Measurements from ENCODE around the gene DPH7.

DNA sequence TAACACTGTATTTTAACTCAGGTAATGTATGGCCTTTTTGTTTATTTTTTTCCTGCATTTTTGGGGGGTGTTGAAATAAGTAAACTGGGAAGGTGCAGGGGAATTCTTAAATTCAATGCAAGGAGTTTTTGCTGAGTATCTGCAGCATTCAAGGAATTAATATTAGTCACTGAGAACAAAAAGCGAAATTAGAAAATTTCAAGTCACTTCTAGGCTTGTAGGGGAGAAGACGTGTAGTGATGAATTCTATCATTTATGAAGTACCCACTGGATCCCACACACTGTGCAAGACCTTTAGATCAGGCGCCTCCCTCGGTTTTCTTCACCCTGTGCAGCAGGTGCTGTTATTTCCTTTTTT, 41.3 kb upstream of the DPH7 start:
- TF ChIP-seq EZH2 (IDR thresholded peaks at IDR 0.05; ENCODE audit: borderline replicate concordance, insufficient read depth, low read length, poor library complexity, severe bottlenecking) (no peak), CTCF (IDR thresholded peaks at IDR 0.05; ENCODE audit: poor library complexity, severe bottlenecking) (no peak), POLR2AphosphoS5 (IDR thresholded peaks at IDR 0.05) (no peak), EP300 (conservative IDR thresholded peaks at IDR 0.05; ENCODE audit: poor library complexity, severe bottlenecking) (no peak)

Data from neural cell (in vitro differentiated cells).